Glutamatergic neuron (in vitro differentiated cells): ENCODE data around the gene EXOSC7. TPM values are rescaled to one million over a fixed set of nuclear protein-coding genes. Genes with fewer than 3 reads are reported as not detected.
A peak's percentile ranks its signal among the peaks of the same experiment; 100 is the strongest.

Experiments
- DNase-seq: peaks from one replicate; pipeline ENCODE4 v3.0.0; 2022
- H3K27ac Mint-ChIP-seq: one replicate; pipeline ENCODE4 v1.8.0; 2020; ENCODE audit warnings: mild to moderate bottlenecking, mixed read lengths, inconsistent platforms; ENCODE audit not compliant: unreplicated experiment
- H3K27me3 Mint-ChIP-seq: one replicate; pipeline ENCODE4 v1.8.0; 2020; ENCODE audit warnings: mild to moderate bottlenecking, moderate library complexity, mixed read lengths, inconsistent platforms; ENCODE audit not compliant: unreplicated experiment
- H3K36me3 Mint-ChIP-seq: one replicate; pipeline ENCODE4 v1.8.0; 2020; ENCODE audit warnings: mild to moderate bottlenecking, mixed read lengths, inconsistent platforms; ENCODE audit not compliant: unreplicated experiment
- H3K4me1 Mint-ChIP-seq: one replicate; pipeline ENCODE4 v1.8.0; 2020; ENCODE audit warnings: mild to moderate bottlenecking, low read depth, mixed read lengths, inconsistent platforms; ENCODE audit not compliant: unreplicated experiment
- H3K4me3 Mint-ChIP-seq: one replicate; pipeline ENCODE4 v1.8.0; 2020; ENCODE audit warnings: mild to moderate bottlenecking, mixed read lengths, inconsistent platforms; ENCODE audit not compliant: unreplicated experiment
- H3K9me3 Mint-ChIP-seq: one replicate; pipeline ENCODE4 v1.8.0; 2020; ENCODE audit warnings: mild to moderate bottlenecking, moderate library complexity, mixed read lengths, inconsistent platforms; ENCODE audit not compliant: unreplicated experiment
- total RNA-seq: library from RNA; stranded (reverse); fragmentation: NEBNext Ultra II Directional; extraction: Animal tissue kit (Norgen Biotek cat#: 25700); gene quantifications from one replicate; pipeline ENCODE4 v1.2.1, GENCODE V29; 2021; ENCODE audit not compliant: unreplicated experiment
- TF ChIP-seq, protein P1 (sequence below): fragments of 200-600 bp; sonication (generic); IDR thresholded peaks from one replicate; pipeline ENCODE4 v1.5.0; 2021; ENCODE audit not compliant: partially characterized antibody, unreplicated experiment

EXOSC7 gene
- total RNA-seq, 1 donor from 2014 or later: 30.9 TPM

- Mint-ChIP-seq H3K4me3 (no peak overlapping the region), H3K4me1 (peaks cover 11% of the 10 kb centered on the region), H3K9me3 (peaks cover 2% of the 10 kb centered on the region), H3K27me3 (peaks cover 2% of the 10 kb centered on the region), H3K36me3 (peaks cover 6% of the 10 kb centered on the region), H3K27ac (no peak overlapping the region)
- DNase-seq: no peak
- TF ChIP-seq, protein P1, sequence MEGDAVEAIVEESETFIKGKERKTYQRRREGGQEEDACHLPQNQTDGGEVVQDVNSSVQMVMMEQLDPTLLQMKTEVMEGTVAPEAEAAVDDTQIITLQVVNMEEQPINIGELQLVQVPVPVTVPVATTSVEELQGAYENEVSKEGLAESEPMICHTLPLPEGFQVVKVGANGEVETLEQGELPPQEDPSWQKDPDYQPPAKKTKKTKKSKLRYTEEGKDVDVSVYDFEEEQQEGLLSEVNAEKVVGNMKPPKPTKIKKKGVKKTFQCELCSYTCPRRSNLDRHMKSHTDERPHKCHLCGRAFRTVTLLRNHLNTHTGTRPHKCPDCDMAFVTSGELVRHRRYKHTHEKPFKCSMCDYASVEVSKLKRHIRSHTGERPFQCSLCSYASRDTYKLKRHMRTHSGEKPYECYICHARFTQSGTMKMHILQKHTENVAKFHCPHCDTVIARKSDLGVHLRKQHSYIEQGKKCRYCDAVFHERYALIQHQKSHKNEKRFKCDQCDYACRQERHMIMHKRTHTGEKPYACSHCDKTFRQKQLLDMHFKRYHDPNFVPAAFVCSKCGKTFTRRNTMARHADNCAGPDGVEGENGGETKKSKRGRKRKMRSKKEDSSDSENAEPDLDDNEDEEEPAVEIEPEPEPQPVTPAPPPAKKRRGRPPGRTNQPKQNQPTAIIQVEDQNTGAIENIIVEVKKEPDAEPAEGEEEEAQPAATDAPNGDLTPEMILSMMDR: no peak
Measured at GRCh38 chr3:44989141-44989540, 13.1 kb downstream of the EXOSC7 start.

GRCh38 chr3:44989636-44990373 is 13.8 kb downstream of the EXOSC7 start:
- no peak for DNase-seq
- H3K27me3 Mint-ChIP-seq: peaks cover 2% of the 10 kb centered on the region
- H3K27ac Mint-ChIP-seq: no peak overlapping the region
- no peak overlapping the region for H3K4me3 Mint-ChIP-seq
- H3K4me1 Mint-ChIP-seq: peaks cover 17% of the 10 kb centered on the region
- H3K36me3 Mint-ChIP-seq: peaks cover 6% of the 10 kb centered on the region
- peaks cover 2% of the 10 kb centered on the region for H3K9me3 Mint-ChIP-seq
- TF ChIP-seq, protein P1: no peak

- Mint-ChIP-seq H3K9me3 (peaks cover 5% of the 10 kb centered on the region), H3K36me3 (no peaks in the 10 kb centered on the region), H3K27ac (no peak overlapping the region), H3K4me3 (no peak overlapping the region), H3K27me3 (peaks cover 2% of the 10 kb centered on the region), H3K4me1 (peaks cover 28% of the 10 kb centered on the region)
- DNase-seq: no peak
- TF ChIP-seq, protein P1: no peak
Measured at GRCh38 chr3:44991326-44991725, 15.3 kb downstream of the EXOSC7 start.

DNA sequence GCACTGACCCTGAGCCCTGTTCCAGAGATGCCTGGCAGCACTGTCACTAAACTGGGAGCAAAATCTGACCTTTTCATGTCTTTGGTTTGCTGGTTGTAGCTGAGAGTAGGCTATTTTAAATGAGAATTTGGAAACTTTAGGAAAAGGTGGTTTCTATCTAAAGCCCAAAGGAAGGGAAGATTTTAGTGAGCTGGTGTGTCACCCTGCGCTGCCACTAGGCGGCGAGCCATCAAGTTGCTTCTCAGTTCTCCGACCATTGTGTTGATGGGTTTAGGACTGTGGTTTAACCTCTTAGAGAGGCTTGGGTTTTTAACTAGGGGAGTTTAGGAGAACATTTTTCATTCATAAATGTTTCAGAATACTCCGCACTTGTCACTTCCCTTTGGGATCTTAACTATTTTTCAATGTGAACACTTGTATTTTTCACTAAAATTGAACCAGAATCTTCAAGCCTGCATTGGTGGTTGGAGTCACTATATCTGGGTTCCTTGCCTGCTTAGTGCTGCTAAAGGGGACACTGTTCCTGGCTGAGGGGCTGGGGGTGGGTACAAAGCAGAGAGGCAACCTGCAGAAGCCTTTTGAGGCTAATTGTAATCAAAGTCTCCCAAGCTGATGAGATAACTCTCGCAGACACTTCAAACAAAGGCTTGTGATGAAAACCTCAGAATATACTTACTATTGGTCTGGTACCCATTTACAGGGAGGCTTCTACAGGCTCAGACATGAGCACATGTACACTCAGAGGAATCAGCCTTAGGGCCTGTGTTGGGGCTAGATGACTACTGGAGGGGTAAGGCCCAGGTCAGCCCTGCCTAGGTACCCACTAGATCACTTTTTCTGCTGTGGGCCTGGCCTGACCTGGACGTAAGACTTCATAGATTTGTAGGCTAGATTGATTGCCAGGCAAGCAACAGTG is 16.8 kb downstream of the EXOSC7 start:
- peaks cover 40% of the 10 kb centered on the region for H3K4me1 Mint-ChIP-seq
- H3K36me3 Mint-ChIP-seq: no peaks in the 10 kb centered on the region
- H3K27ac Mint-ChIP-seq: peak overlapping the region; percentile 80
- no peak overlapping the region for H3K4me3 Mint-ChIP-seq
- peaks cover 2% of the 10 kb centered on the region for H3K27me3 Mint-ChIP-seq
- H3K9me3 Mint-ChIP-seq: peaks cover 5% of the 10 kb centered on the region
- peak; percentile 65 for DNase-seq
- TF ChIP-seq, protein P1: peak; percentile 97
